Body of pancreas (tissue), 4 donors: Measurements from ENCODE around the gene TICAM2. TPM values are rescaled to one million over a fixed set of nuclear protein-coding genes. Genes with fewer than 3 reads are reported as not detected.

Experiments used
- ATAC-seq: fragments of 150-250 bp; one replicate; pipeline ENCODE4 v1.9.1; 2016
- DNase-seq, 4 donors: peaks; one replicate each; pipeline ENCODE4 v3.0.0-alpha.2; 2019
- H3K27ac ChIP-seq, 4 donors: fragments of 200-600 bp; sonication (generic); 1 replicate in 3 of 4; 2 replicates in 1 of 4; pipeline versions ENCODE4 v1.5.1 to v1.6.1; 2016 to 2019; ENCODE audit warnings: mild to moderate bottlenecking in 1 of 4, mixed read lengths in 1 of 4, moderate library complexity in 1 of 4
- H3K27me3 ChIP-seq, 2 donors: fragments of 200-600 bp; sonication (generic); one replicate each; pipeline ENCODE4 v1.6.0; 2016; ENCODE audit warnings: mild to moderate bottlenecking in 1 of 2
- H3K36me3 ChIP-seq, 2 donors: fragments of 200-600 bp; sonication (generic); replicated peaks in 1 of 2; 2 replicates each; pipeline ENCODE4 v1.5.1; 2016; ENCODE audit warnings: low read depth in 2 of 2; ENCODE audit not compliant: insufficient read depth in 1 of 2
- H3K4me1 ChIP-seq: fragments of 200-600 bp; sonication (generic); one replicate; pipeline ENCODE4 v1.6.0; 2016
- H3K4me3 ChIP-seq, 2 donors: fragments of 200-600 bp; sonication (generic); 1 replicate in 1 of 2; 2 replicates in 1 of 2; pipeline ENCODE4 v1.5.1; 2016 to 2019
- H3K9me3 ChIP-seq, 3 donors: fragments of 200-600 bp; sonication (generic); 1 replicate in 2 of 3; 2 replicates in 1 of 3; pipeline ENCODE4 v1.5.1; 2016
- CTCF ChIP-seq, 7 experiments: fragments of 450-650 bp in 4 of 7; fragments of 200-600 bp in 3 of 7; sonication (generic) in 3 of 7; IDR thresholded peaks; one replicate each; pipeline ENCODE4 v1.5.1; 2016 to 2019; ENCODE audit warnings: antibody characterized with exemption in 7 of 7
- POLR2A ChIP-seq, 3 donors: fragments of 450-650 bp; IDR thresholded peaks; one replicate each; pipeline ENCODE4 v1.6.1; 2016; ENCODE audit warnings: antibody characterized with exemption in 3 of 3, mild to moderate bottlenecking in 2 of 3
- WGBS, 2 donors: methylation state at CpG; one replicate each; pipeline ENCODE4 v1.1.5; 2017; 5-methylcytosine and 5-hydroxymethylcytosine counted together
- intact Hi-C: fragments of 100-400 bp; cut with DNase I; formaldehyde crosslinking; loops from one replicate; pipeline ENCODE4 v1.15.1; 2023
- total RNA-seq, 2 donors: library from RNA; depleted of rRNA; stranded (reverse); fragments of >200 nt; gene quantifications; one replicate each; pipeline ENCODE4 v1.1.0, GENCODE V29; 2016

TICAM2 gene
- total RNA-seq, 2 donors from 2014 or later, result 0.52 to 1.6 TPM

GRCh38 chr5:115616892-115617291, 14.6 kb upstream of the TICAM2 start:
- no peak for ATAC-seq
- peaks cover 10% of the 10 kb centered on the region for H3K4me1 ChIP-seq
- DNase-seq, result no peak
- H3K27me3 ChIP-seq, result no peaks in the 10 kb centered on the region
- WGBS, 2 donors, result 15 to 56% methylated on average over 1 of the region's 1 CpG
- no peaks in the 10 kb centered on the region for H3K9me3 ChIP-seq
- peak overlapping the region in 1 of 4 donors; percentile 11 for H3K27ac ChIP-seq
- TF ChIP-seq POLR2A (IDR thresholded peaks at IDR 0.05), result no peak
- no peak for TF ChIP-seq CTCF (IDR thresholded peaks at IDR 0.05)
- intact Hi-C loops, result no loop called here
- peaks cover 6 to 26% of the 10 kb centered on the region in 2 donors for H3K36me3 ChIP-seq
- no peak overlapping the region for H3K4me3 ChIP-seq

- peaks cover 6 to 26% of the 10 kb centered on the region in 2 donors for H3K36me3 ChIP-seq
- ATAC-seq, result no peak
These were observed 14.2 kb upstream of the TICAM2 start for GRCh38 chr5:115616472-115616871.

GRCh38 chr5:115611873-115612272, 9.6 kb upstream of the TICAM2 start:
- no peaks in the 10 kb centered on the region for H3K9me3 ChIP-seq
- peaks cover 6 to 15% of the 10 kb centered on the region in 2 donors for H3K36me3 ChIP-seq
- H3K27ac ChIP-seq, result no peak overlapping the region
- no peaks in the 10 kb centered on the region for H3K4me1 ChIP-seq
- no peak for TF ChIP-seq CTCF (IDR thresholded peaks at IDR 0.05)
- no peak for TF ChIP-seq POLR2A (IDR thresholded peaks at IDR 0.05)
- DNase-seq, result no peak
- H3K4me3 ChIP-seq, result no peak overlapping the region
- 88 to 94% methylated on average over 5 of the region's 5 CpGs for WGBS, 2 donors
- ATAC-seq, result no peak
- intact Hi-C loops, result no loop called here
- H3K27me3 ChIP-seq, result no peaks in the 10 kb centered on the region

More at GRCh38 chr5:115616472-115616871, 14.2 kb upstream of the TICAM2 start:
- intact Hi-C loops, result no loop called here
- H3K27ac ChIP-seq, result no peak overlapping the region
- H3K4me3 ChIP-seq, result no peak overlapping the region
- peaks cover 6% of the 10 kb centered on the region for H3K4me1 ChIP-seq
- no peaks in the 10 kb centered on the region for H3K27me3 ChIP-seq
- H3K9me3 ChIP-seq, result no peaks in the 10 kb centered on the region
- DNase-seq, result no peak
- TF ChIP-seq POLR2A (IDR thresholded peaks at IDR 0.05), result no peak
- no peak for TF ChIP-seq CTCF (IDR thresholded peaks at IDR 0.05)

- H3K4me1 ChIP-seq, result peaks cover 5% of the 10 kb centered on the region
- H3K27ac ChIP-seq, result no peak overlapping the region
- intact Hi-C loops, result no loop called here
- H3K36me3 ChIP-seq, result no peaks in the 10 kb centered on the region
- DNase-seq (no peak), ATAC-seq (no peak)
- H3K9me3 ChIP-seq, result no peaks in the 10 kb centered on the region
- H3K27me3 ChIP-seq, result no peaks in the 10 kb centered on the region
- no peak overlapping the region for H3K4me3 ChIP-seq
- 88 to 89% methylated on average over 2 of the region's 2 CpGs for WGBS, 2 donors
- TF ChIP-seq CTCF (IDR thresholded peaks at IDR 0.05) (no peak), POLR2A (IDR thresholded peaks at IDR 0.05) (no peak)
These were observed 5.7 kb upstream of the TICAM2 start for GRCh38 chr5:115607935-115608334.

GRCh38 chr5:115605436-115605835, 3.2 kb upstream of the TICAM2 start:
- H3K27ac ChIP-seq, result no peak overlapping the region
- DNase-seq, result no peak
- 88 to 97% methylated on average over 3 of the region's 3 CpGs for WGBS, 2 donors
- intact Hi-C loops, result no loop called here
- TF ChIP-seq POLR2A (IDR thresholded peaks at IDR 0.05), result no peak
- TF ChIP-seq CTCF (IDR thresholded peaks at IDR 0.05), result no peak
- no peaks in the 10 kb centered on the region for H3K36me3 ChIP-seq
- peaks cover 10% of the 10 kb centered on the region for H3K4me1 ChIP-seq
- H3K4me3 ChIP-seq, result no peak overlapping the region
- no peak for ATAC-seq
- no peaks in the 10 kb centered on the region for H3K9me3 ChIP-seq
- no peaks in the 10 kb centered on the region for H3K27me3 ChIP-seq
